GM12891 (cell line): ENCODE results near the gene SCNN1A.

ENCODE experiments used
- POLR2A ChIP-seq: IDR thresholded peaks from 2 replicates; pipeline ENCODE4 v1.6.1; 2011; ENCODE audit warnings: low read depth, low read length, control low read depth
- POLR2AphosphoS5 ChIP-seq: IDR thresholded peaks from 2 replicates; pipeline ENCODE4 v1.6.1; 2011; ENCODE audit warnings: low read depth, low read length, control low read depth
- POU2F2 ChIP-seq: IDR thresholded peaks from 2 replicates; pipeline ENCODE4 v1.6.1; 2011; ENCODE audit warnings: low read depth, mild to moderate bottlenecking, control low read depth, low read length, moderate library complexity
- SPI1 ChIP-seq: IDR thresholded peaks from 2 replicates; pipeline ENCODE4 v1.6.1; 2011; ENCODE audit warnings: low read depth, low read length, control low read depth
- TAF1 ChIP-seq: IDR thresholded peaks from 2 replicates; pipeline ENCODE4 v1.6.1; 2011; ENCODE audit warnings: low read depth, low read length, control low read depth

DNA sequence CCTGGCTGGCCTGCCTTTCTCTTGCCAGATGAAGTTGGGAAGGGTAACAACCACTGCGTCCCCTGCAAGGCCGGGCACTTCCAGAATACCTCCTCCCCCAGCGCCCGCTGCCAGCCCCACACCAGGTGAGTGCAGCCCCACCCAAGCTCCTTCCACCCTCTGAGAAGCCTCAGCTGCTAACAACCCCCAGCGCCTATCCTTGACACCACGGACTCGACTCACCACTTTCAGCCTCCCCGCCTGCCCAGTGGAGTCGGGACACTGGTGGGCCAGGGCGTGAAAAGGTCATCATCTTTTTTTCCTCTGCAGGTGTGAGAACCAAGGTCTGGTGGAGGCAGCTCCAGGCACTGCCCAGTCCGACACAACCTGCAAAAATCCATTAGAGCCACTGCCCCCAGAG is 10.7 kb upstream of the SCNN1A start:
- TF ChIP-seq POLR2A (no peak), TAF1 (no peak), POLR2AphosphoS5 (no peak), SPI1 (no peak), POU2F2 (no peak)
